HepG2 (cell line): Measurements from ENCODE around the gene LYPD8. TPM values are rescaled to one million over a fixed set of nuclear protein-coding genes. Genes with fewer than 3 reads are reported as not detected.

Experiments used
- ATAC-seq: fragments of 200-7000 bp; cut with Tn5 transposase; 3 replicates; pipeline ENCODE4 v1.9.1; 2020; ENCODE audit warnings: mild to moderate bottlenecking, moderate library complexity
- BruUV-seq: library from RNA; stranded (reverse); fragments of 400-500 nt; replicated peaks from 2 replicates; lab custom pipeline; 2021; lab: Mats Ljungman, UMichigan
- CTCF ChIA-PET: fragments of 300-600 bp; formaldehyde crosslinking; extraction: SDS; loops from one replicate; lab custom pipeline; 2021; ENCODE audit warnings: low total read pairs, inconsistent platforms, low intra/inter-chr PET ratio; lab: Yijun Ruan, JAX
- POLR2A ChIA-PET: fragments of 350-600 bp; sonication (Branson Sonifier 250); formaldehyde crosslinking; loops from one replicate; lab custom pipeline; 2020; ENCODE audit warnings: antibody characterized with exemption, inconsistent platforms; lab: Yijun Ruan, JAX
- DNase-seq: peaks from one replicate; pipeline ENCODE4 v3.0.0-alpha.2; 2015; ENCODE audit warnings: low spot score
- FAIRE-seq: peaks from 3 replicates; lab custom pipeline; 2011; peaks lifted over from hg19 to GRCh38; lab: Jason Lieb, UNC
- H2AFZ ChIP-seq: one replicate; pipeline ENCODE4 v1.6.1; 2011; ENCODE audit warnings: low read length, inconsistent platforms
- H3K27ac ChIP-seq: fragments of 300-600 bp; 3 replicates; pipeline ENCODE4 v1.8.0; 2011; ENCODE audit warnings: mixed run types, mild to moderate bottlenecking, mixed read lengths, low read length, inconsistent platforms; ENCODE audit not compliant: insufficient read depth; ENCODE audit errors: extremely low read length
- H3K27me3 ChIP-seq, 2 experiments: fragments of 200-600 bp in 1 of 2; 2 replicates in 1 of 2; 3 replicates in 1 of 2; pipeline versions ENCODE4 v1.6.0 to v1.8.0; 2011; ENCODE audit warnings: low read length in 2 of 2, mild to moderate bottlenecking in 2 of 2, moderate library complexity in 2 of 2, inconsistent platforms in 1 of 2; ENCODE audit not compliant: insufficient read depth in 2 of 2, control insufficient read depth in 1 of 2
- H3K36me3 ChIP-seq, 2 experiments: fragments of 200-600 bp in 1 of 2; replicated peaks in 1 of 2; 2 replicates in 1 of 2; 3 replicates in 1 of 2; pipeline versions ENCODE4 v1.5.1 to v1.8.0; 2011; ENCODE audit warnings: low read length in 2 of 2, inconsistent platforms in 1 of 2; ENCODE audit not compliant: insufficient read depth in 2 of 2, control insufficient read depth in 1 of 2
- H3K4me1 ChIP-seq: 2 replicates; pipeline ENCODE4 v1.5.1; 2012; ENCODE audit warnings: low read length, inconsistent platforms; ENCODE audit not compliant: insufficient read depth
- H3K4me2 ChIP-seq: 2 replicates; pipeline ENCODE4 v1.6.0; 2011; ENCODE audit warnings: low read depth, low read length, inconsistent platforms
- H3K4me3 ChIP-seq, 3 experiments: fragments of 200-600 bp in 1 of 3; sonication (generic), shearing (Covaris generic) in 1 of 3; replicated peaks in 1 of 3; 2 replicates each; pipeline ENCODE4 v1.5.1; 2011 to 2016; ENCODE audit warnings: low read length in 3 of 3, inconsistent platforms in 2 of 3, low read depth in 2 of 3, mild to moderate bottlenecking in 2 of 3, control low read depth in 1 of 3, mixed read lengths in 1 of 3; ENCODE audit not compliant: insufficient read depth in 1 of 3
- H3K79me2 ChIP-seq: one replicate; pipeline ENCODE4 v1.6.1; 2011; ENCODE audit warnings: low read length, inconsistent platforms; ENCODE audit not compliant: insufficient read depth
- H3K9ac ChIP-seq: 2 replicates; pipeline ENCODE4 v1.6.0; 2011; ENCODE audit warnings: mild to moderate bottlenecking, low read depth, low read length, inconsistent platforms; ENCODE audit not compliant: insufficient read depth
- H3K9me3 ChIP-seq: 2 replicates; pipeline ENCODE4 v1.5.1; 2012; ENCODE audit warnings: mild to moderate bottlenecking, low read length
- H4K20me1 ChIP-seq: 2 replicates; pipeline ENCODE4 v1.6.0; 2011; ENCODE audit warnings: inconsistent platforms, mild to moderate bottlenecking, low read length, moderate library complexity; ENCODE audit not compliant: insufficient read depth
- FOSL1 ChIP-seq: sonication (generic); formaldehyde crosslinking; IDR thresholded peaks from 2 replicates; pipeline ENCODE4 v1.9.0; 2021; ENCODE audit warnings: missing genetic modification reagents, borderline replicate concordance
- MAFF ChIP-seq: IDR thresholded peaks from 2 replicates; pipeline ENCODE4 v1.6.1; 2011; ENCODE audit warnings: low read depth, low read length, improper control_type of control experiment
- MAFK ChIP-seq, 2 experiments: IDR thresholded peaks in 1 of 2; conservative IDR thresholded peaks in 1 of 2; 2 replicates each; pipeline ENCODE4 v1.6.1; 2011; ENCODE audit warnings: improper control_type of control experiment in 2 of 2, low read length in 2 of 2
- RBAK ChIP-seq: sonication (generic); formaldehyde crosslinking; IDR thresholded peaks from 2 replicates; pipeline ENCODE4 v1.5.1; 2020; ENCODE audit warnings: mild to moderate bottlenecking, missing genetic modification reagents
- SP5 ChIP-seq: IDR thresholded peaks from 2 replicates; pipeline ENCODE4 v1.6.1; 2016; ENCODE audit warnings: low read depth, borderline replicate concordance
- STAG1 ChIP-seq: sonication (generic); formaldehyde crosslinking; IDR thresholded peaks from 2 replicates; pipeline ENCODE4 v1.4.0; 2020; ENCODE audit warnings: missing genetic modification reagents
- TAF1 ChIP-seq: sonication (generic); formaldehyde crosslinking; IDR thresholded peaks from 2 replicates; pipeline ENCODE4 v1.4.0; 2020; ENCODE audit warnings: missing genetic modification reagents
- WIZ ChIP-seq: sonication (generic); formaldehyde crosslinking; IDR thresholded peaks from 2 replicates; pipeline ENCODE4 v1.5.1; 2020; ENCODE audit warnings: mild to moderate bottlenecking, missing genetic modification reagents
- ZNF615 ChIP-seq: sonication (generic); formaldehyde crosslinking; IDR thresholded peaks from 2 replicates; pipeline ENCODE4 v1.5.0; 2020; ENCODE audit warnings: mild to moderate bottlenecking, missing genetic modification reagents, borderline replicate concordance
- WGBS: methylation state at CpG from one replicate; pipeline ENCODE4 v1.1.6; 2017; ENCODE audit warnings: low lambda C conversion rate; 5-methylcytosine and 5-hydroxymethylcytosine counted together
- in situ Hi-C: cut with HindIII; loops from 2 replicates; pipeline ENCODE4 v1.10.0; 2017; ENCODE audit warnings: low pct_unique_long_range_greater_than_20kb; ENCODE audit not compliant: extremely low pct_ligation_motif_present
- intact Hi-C: fragments of 100-400 bp; cut with micrococcal nuclease; formaldehyde crosslinking; loops from one replicate; pipeline ENCODE4 v1.10.0; 2022; ENCODE audit not compliant: unreplicated experiment
- polyA plus RNA-seq, 8 experiments: library from polyadenylated mRNA; depleted of rRNA in 3 of 8; stranded (reverse) in 7 of 8; unstranded in 1 of 8; fragments of >200 nt; fragmentation: Illumina TruSeq in 4 of 8; extraction: Trizol in 4 of 8; gene quantifications; 2 replicates each; pipeline versions ENCODE4 v1.2.1 to v1.2.3, GENCODE V29; 2011 to 2016; ENCODE audit warnings: low read depth in 4 of 8, missing spikeins in 1 of 8, mixed read lengths in 1 of 8; ENCODE audit not compliant: insufficient read depth in 1 of 8
- total RNA-seq, 5 experiments: library from RNA; depleted of rRNA; stranded (reverse); fragments of >200 nt; fragmentation: Illumina TruSeq; extraction: Trizol; gene quantifications; 2 replicates each; pipeline ENCODE4 v1.2.3, GENCODE V29; 2016; ENCODE audit warnings: low read depth in 1 of 5
- TF ChIP-seq, protein P1 (sequence below): sonication (generic); formaldehyde crosslinking; IDR thresholded peaks from 2 replicates; pipeline ENCODE4 v1.5.0; 2020; ENCODE audit warnings: missing genetic modification reagents
- TF ChIP-seq, protein P2 (sequence below): IDR thresholded peaks from 2 replicates; pipeline ENCODE4 v1.6.1; 2016; ENCODE audit warnings: low read depth

The LYPD8 gene
- total and polyA plus RNA-seq, 2 of the 13 experiments (the other 11 are each of a cell fraction or from before 2014, with no cell fraction given) = not detected

DNA sequence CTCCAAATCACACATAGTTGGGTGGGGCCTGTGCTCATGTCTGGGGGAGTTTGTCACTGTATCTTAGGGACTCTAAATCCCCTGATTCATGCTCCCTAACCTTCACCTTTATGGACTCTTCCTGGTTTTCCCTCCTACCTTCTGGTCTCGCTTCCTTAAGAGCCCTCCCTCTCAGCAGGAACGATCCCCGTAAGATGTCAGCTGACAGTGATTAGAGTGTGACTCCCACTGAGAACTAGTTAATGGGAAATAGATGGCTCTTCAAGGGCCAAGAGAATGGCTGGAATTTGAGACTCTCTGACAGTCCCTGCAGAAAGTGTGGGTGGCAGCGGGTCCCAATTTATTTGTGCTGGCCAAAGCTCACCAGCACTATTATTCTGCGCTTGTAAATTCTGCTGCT is 22.0 kb downstream of the LYPD8 start (continued):
- TF ChIP-seq, protein P1, sequence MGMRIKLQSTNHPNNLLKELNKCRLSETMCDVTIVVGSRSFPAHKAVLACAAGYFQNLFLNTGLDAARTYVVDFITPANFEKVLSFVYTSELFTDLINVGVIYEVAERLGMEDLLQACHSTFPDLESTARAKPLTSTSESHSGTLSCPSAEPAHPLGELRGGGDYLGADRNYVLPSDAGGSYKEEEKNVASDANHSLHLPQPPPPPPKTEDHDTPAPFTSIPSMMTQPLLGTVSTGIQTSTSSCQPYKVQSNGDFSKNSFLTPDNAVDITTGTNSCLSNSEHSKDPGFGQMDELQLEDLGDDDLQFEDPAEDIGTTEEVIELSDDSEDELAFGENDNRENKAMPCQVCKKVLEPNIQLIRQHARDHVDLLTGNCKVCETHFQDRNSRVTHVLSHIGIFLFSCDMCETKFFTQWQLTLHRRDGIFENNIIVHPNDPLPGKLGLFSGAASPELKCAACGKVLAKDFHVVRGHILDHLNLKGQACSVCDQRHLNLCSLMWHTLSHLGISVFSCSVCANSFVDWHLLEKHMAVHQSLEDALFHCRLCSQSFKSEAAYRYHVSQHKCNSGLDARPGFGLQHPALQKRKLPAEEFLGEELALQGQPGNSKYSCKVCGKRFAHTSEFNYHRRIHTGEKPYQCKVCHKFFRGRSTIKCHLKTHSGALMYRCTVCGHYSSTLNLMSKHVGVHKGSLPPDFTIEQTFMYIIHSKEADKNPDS (CRISPR knock-in tag) = no peak
- TF ChIP-seq TAF1 (no peak), WIZ (CRISPR knock-in tag) (no peak), ZNF615 (CRISPR knock-in tag) (no peak)

DNA sequence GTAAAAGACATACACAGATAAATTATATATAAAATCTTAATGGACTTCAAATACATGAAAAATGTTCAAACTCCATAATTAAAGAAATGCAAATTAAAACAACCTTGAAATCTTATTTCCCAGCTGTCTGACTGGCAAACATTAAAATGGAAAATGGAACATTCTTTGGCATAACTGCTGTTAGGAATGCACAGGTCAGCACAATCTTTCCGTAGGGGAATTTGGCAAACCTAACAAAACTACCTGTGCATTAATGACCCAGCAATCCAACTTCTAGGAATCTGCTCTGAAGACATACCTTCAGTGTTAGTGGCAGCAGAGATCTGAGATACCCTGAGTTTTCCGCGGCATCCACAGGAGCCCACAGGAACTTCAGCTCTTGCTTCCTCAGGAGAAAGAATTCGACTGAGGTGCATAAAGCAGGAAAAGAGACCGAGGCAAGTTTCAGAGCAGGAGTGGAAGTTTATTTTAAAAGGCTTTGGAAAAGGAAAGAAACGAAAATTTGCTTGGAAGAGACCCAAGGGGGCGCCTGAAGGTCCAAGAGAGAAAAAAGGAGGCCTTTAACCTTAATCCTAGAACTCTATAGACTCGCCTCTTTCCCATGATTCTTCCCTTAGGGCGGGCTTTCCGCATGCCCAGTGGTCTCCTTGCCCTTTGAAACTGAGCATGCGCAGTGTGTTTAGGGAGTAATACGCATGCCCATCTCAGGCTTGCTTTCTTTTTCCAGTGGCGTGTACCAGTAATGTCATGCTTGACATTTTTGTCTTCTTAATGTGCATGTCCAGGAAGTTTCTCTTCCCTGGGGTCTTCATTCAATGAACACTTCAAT is 24.8 kb downstream of the LYPD8 start:
- TF ChIP-seq SP5 (CRISPR knock-in tag) (no peak), STAG1 (peak; percentile 17; the same call in 1 of the 2 replicates), RBAK (CRISPR knock-in tag) (no peak), FOSL1 (no peak), MAFK (conservative IDR thresholded peaks at IDR 0.05 in 1 of 2, IDR thresholded peaks at IDR 0.05 in 1 of 2; ENCODE audit: low read length in 2 of 2) (peak; percentile 62 to 85), MAFF (peak; percentile 75)
- TF ChIP-seq, protein P2, sequence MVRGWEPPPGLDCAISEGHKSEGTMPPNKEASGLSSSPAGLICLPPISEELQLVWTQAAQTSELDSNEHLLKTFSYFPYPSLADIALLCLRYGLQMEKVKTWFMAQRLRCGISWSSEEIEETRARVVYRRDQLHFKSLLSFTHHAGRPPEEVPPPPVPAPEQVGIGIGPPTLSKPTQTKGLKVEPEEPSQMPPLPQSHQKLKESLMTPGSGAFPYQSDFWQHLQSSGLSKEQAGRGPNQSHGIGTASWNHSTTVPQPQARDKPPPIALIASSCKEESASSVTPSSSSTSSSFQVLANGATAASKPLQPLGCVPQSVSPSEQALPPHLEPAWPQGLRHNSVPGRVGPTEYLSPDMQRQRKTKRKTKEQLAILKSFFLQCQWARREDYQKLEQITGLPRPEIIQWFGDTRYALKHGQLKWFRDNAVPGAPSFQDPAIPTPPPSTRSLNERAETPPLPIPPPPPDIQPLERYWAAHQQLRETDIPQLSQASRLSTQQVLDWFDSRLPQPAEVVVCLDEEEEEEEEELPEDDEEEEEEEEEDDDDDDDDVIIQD = no peak
- intact Hi-C loops = no loop called here
- Histone ChIP-seq H3K4me1 (0 out of 2 replicates have a peak, but pooled peaks cover 7% of the 10 kb centered on the region), H3K9ac (no peak overlapping the region), H2AFZ (no peak overlapping the region), H4K20me1 (no peaks in the 10 kb centered on the region), H3K27ac (no peak overlapping the region), H3K9me3 (peaks cover 5% of the 10 kb centered on the region), H3K4me2 (no peak overlapping the region), H3K79me2 (no peaks in the 10 kb centered on the region), H3K4me3 (no peak overlapping the region), H3K27me3 (no peaks in the 10 kb centered on the region), H3K36me3 (no peaks in the 10 kb centered on the region)
- ChIA-PET POLR2A (no interaction called here), CTCF (no interaction called here)
- in situ Hi-C loops = no loop called here
- no peak for DNase-seq
- WGBS = 56% methylated on average over 13 of the region's 13 CpGs
- BruUV-seq = no TSS peak
- no peak for ATAC-seq
- no peak for FAIRE-seq
